Stimulated activated CD4-positive, alpha-beta T cell treated with anti-CD3 and anti-CD28 coated beads, TNF-alpha, amount 100 ng/mL, for 24 hours (primary cell): Measurements from ENCODE around the gene ERCC8.
"Not testable (repeated sequence)": the region's sequence is repeated elsewhere in the genome, so short reads cannot be mapped to it uniquely, and the experiment has no call there.

Experiments
- DNase-seq, 3 experiments: peaks; one replicate each; pipeline ENCODE4 v3.0.0-alpha.2; 2020; ENCODE audit warnings: low read depth in 3 of 3

Gene ERCC8

GRCh38 chr5:60918466-60918865, 26.4 kb downstream of the ERCC8 start:
- DNase-seq: no peak

GRCh38 chr5:60916646-60917045, 28.2 kb downstream of the ERCC8 start:
- no peak for DNase-seq

- no peak for DNase-seq
Measured at GRCh38 chr5:60903356-60903755, 41.5 kb downstream of the ERCC8 start.

- DNase-seq: no peak
Measured at GRCh38 chr5:60896991-60897390, 47.9 kb downstream of the ERCC8 start.

GRCh38 chr5:60893521-60893920, 51.3 kb downstream of the ERCC8 start:
- no peak for DNase-seq

- no peak for DNase-seq
Measured at GRCh38 chr5:60891667-60892066, 53.2 kb downstream of the ERCC8 start.

GRCh38 chr5:60888359-60889061, 56.4 kb downstream of the ERCC8 start:
- DNase-seq: no peak

GRCh38 chr5:60887746-60888145, 57.1 kb downstream of the ERCC8 start:
- no peak for DNase-seq

GRCh38 chr5:60887096-60887495, 57.8 kb downstream of the ERCC8 start:
- DNase-seq: no peak

- no peak for DNase-seq
Measured at GRCh38 chr5:60886158-60886557, 58.7 kb downstream of the ERCC8 start.

GRCh38 chr5:60883229-60883628, 61.6 kb downstream of the ERCC8 start:
- no peak for DNase-seq

- DNase-seq: no peak
Measured at GRCh38 chr5:60872892-60873291, 72.0 kb downstream of the ERCC8 start.

- no peak for DNase-seq
Measured at GRCh38 chr5:60870857-60871256, 74.0 kb downstream of the ERCC8 start.

GRCh38 chr5:60860572-60860971, 84.3 kb downstream of the ERCC8 start:
- DNase-seq: not testable (repeated sequence)

GRCh38 chr5:60856066-60856465, 88.8 kb downstream of the ERCC8 start:
- no peak for DNase-seq

GRCh38 chr5:60852940-60853339, 91.9 kb downstream of the ERCC8 start:
- no peak for DNase-seq

GRCh38 chr5:60852317-60852716, 92.6 kb downstream of the ERCC8 start:
- no peak for DNase-seq

- no peak for DNase-seq
Measured at GRCh38 chr5:60851626-60852025, 93.2 kb downstream of the ERCC8 start.

- DNase-seq: no peak
Measured at GRCh38 chr5:60846298-60846697, 98.6 kb downstream of the ERCC8 start.

- DNase-seq: peak in 2 of 3 experiments; percentile 2 to 63
Measured at GRCh38 chr5:60843936-60844905, 100.6 kb downstream of the ERCC8 start, which contains the start of gene ELOVL7. TSS of gene ELOVL7 (minus strand) at chr5:60844269. CDS start at chr5:60787397, 56,872 bp downstream.

- DNase-seq: no peak
Measured at GRCh38 chr5:60843386-60843935, 101.4 kb downstream of the ERCC8 start.

GRCh38 chr5:60842871-60843385, 101.9 kb downstream of the ERCC8 start:
- no peak for DNase-seq
